KMS-11 (cell line): Measurements from ENCODE around the gene NECTIN1.

Source experiments
- H2AFZ ChIP-seq: fragments of 200-600 bp; sonication (generic); 2 replicates; pipeline ENCODE4 v1.6.1; 2016; ENCODE audit warnings: antibody characterized with exemption, mixed run types, low read depth
- H3K27ac ChIP-seq: fragments of 200-600 bp; sonication (generic); 2 replicates; pipeline ENCODE4 v1.6.1; 2016; ENCODE audit warnings: mild to moderate bottlenecking, mixed run types
- H3K27me3 ChIP-seq: fragments of 200-600 bp; sonication (generic); 2 replicates; pipeline ENCODE4 v1.6.1; 2017; ENCODE audit warnings: mild to moderate bottlenecking, low read depth, mixed run types, moderate library complexity; ENCODE audit not compliant: insufficient read depth
- H3K36me3 ChIP-seq: fragments of 200-600 bp; sonication (generic); 2 replicates; pipeline ENCODE4 v1.6.1; 2017; ENCODE audit warnings: mild to moderate bottlenecking, mixed run types; ENCODE audit not compliant: insufficient read depth
- H3K4me1 ChIP-seq: fragments of 200-600 bp; sonication (generic); 2 replicates; pipeline ENCODE4 v1.6.1; 2016; ENCODE audit warnings: mild to moderate bottlenecking, low read depth, mixed run types; ENCODE audit not compliant: poor library complexity, severe bottlenecking
- H3K4me2 ChIP-seq: fragments of 200-600 bp; sonication (generic); 2 replicates; pipeline ENCODE4 v1.7.0; 2016; ENCODE audit warnings: mild to moderate bottlenecking, mixed run types
- H3K4me3 ChIP-seq: fragments of 200-600 bp; sonication (generic); IDR thresholded peaks from 2 replicates; pipeline ENCODE4 v1.6.1; 2017; ENCODE audit warnings: low read depth, low read length, mixed read lengths; ENCODE audit not compliant: insufficient read depth
- H3K79me2 ChIP-seq: fragments of 200-600 bp; sonication (generic); 2 replicates; pipeline ENCODE4 v1.6.1; 2016; ENCODE audit warnings: low read depth, mixed run types; ENCODE audit not compliant: insufficient read depth
- H3K9ac ChIP-seq: fragments of 200-600 bp; sonication (generic); 2 replicates; pipeline ENCODE4 v1.6.1; 2016; ENCODE audit warnings: mild to moderate bottlenecking, mixed run types
- H4K20me1 ChIP-seq: fragments of 200-600 bp; sonication (generic); 2 replicates; pipeline ENCODE4 v1.6.1; 2016; ENCODE audit warnings: mild to moderate bottlenecking, mixed run types; ENCODE audit not compliant: insufficient read depth
- CTCF ChIP-seq: fragments of 200-600 bp; sonication (generic); conservative IDR thresholded peaks from 2 replicates; pipeline ENCODE4 v1.6.1; 2017; ENCODE audit warnings: low read depth, mild to moderate bottlenecking, antibody characterized with exemption, low read length, moderate library complexity, mixed read lengths

Gene NECTIN1

GRCh38 chr11:119635776-119636175 lies 93.2 kb downstream of the NECTIN1 start:
- H3K4me1 ChIP-seq, result no peaks in the 10 kb centered on the region
- no peak overlapping the region for H3K27ac ChIP-seq
- H3K79me2 ChIP-seq, result no peaks in the 10 kb centered on the region
- no peaks in the 10 kb centered on the region for H3K27me3 ChIP-seq
- no peaks in the 10 kb centered on the region for H4K20me1 ChIP-seq
- H3K36me3 ChIP-seq, result no peaks in the 10 kb centered on the region
- H3K4me3 ChIP-seq, result no peak overlapping the region
- H3K4me2 ChIP-seq, result no peak overlapping the region
- H2AFZ ChIP-seq, result no peak overlapping the region
- no peak for TF ChIP-seq CTCF
- H3K9ac ChIP-seq, result no peak overlapping the region

DNA sequence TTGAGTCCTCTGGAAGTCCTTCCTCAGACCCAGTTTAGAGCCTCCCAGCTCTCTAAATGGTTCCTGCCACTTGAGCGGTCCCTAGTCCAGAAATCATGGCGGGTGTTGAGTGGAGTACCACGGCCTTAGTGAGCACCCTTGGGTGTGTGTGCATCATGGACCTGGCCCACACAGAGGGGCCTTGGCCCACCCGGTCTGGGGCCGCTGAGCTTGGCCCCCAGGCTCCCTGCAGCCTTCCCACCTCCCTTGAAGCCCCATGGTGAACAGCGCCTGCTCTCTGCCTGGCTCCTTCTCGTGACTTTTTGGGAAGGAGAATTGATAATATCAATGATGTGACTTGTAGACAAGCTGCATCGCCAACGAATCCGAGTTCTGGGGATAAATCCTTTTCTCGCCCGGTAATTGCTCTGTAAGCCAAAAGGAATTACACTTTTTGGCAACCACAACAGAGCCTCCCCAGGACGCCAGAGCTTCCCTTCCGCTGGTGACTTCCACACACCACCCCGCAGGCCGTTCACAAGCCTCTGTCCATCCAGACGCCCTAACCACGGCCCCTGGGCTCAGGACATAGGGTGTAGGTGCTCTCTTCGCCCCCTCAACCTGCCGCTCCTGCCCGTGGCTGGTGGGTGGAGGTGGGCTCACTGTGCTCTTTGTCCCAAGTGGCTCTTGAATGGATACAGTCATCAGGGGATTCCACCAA lies 93.8 kb downstream of the NECTIN1 start:
- Histone ChIP-seq H3K4me1 (no peaks in the 10 kb centered on the region), H4K20me1 (no peaks in the 10 kb centered on the region), H3K79me2 (no peaks in the 10 kb centered on the region), H3K4me2 (no peak overlapping the region), H3K4me3 (no peak overlapping the region), H2AFZ (no peak overlapping the region), H3K36me3 (no peaks in the 10 kb centered on the region), H3K9ac (no peak overlapping the region), H3K27ac (no peak overlapping the region), H3K27me3 (no peaks in the 10 kb centered on the region)
- TF ChIP-seq CTCF, result no peak

- TF ChIP-seq CTCF, result no peak
- Histone ChIP-seq H3K79me2 (no peaks in the 10 kb centered on the region), H3K4me3 (no peak overlapping the region), H3K36me3 (no peaks in the 10 kb centered on the region), H3K27ac (no peak overlapping the region), H3K9ac (no peak overlapping the region), H3K4me2 (no peak overlapping the region), H4K20me1 (no peaks in the 10 kb centered on the region), H2AFZ (no peak overlapping the region), H3K27me3 (no peaks in the 10 kb centered on the region), H3K4me1 (no peaks in the 10 kb centered on the region)
Measured at GRCh38 chr11:119634301-119634700, 94.7 kb downstream of the NECTIN1 start.

DNA sequence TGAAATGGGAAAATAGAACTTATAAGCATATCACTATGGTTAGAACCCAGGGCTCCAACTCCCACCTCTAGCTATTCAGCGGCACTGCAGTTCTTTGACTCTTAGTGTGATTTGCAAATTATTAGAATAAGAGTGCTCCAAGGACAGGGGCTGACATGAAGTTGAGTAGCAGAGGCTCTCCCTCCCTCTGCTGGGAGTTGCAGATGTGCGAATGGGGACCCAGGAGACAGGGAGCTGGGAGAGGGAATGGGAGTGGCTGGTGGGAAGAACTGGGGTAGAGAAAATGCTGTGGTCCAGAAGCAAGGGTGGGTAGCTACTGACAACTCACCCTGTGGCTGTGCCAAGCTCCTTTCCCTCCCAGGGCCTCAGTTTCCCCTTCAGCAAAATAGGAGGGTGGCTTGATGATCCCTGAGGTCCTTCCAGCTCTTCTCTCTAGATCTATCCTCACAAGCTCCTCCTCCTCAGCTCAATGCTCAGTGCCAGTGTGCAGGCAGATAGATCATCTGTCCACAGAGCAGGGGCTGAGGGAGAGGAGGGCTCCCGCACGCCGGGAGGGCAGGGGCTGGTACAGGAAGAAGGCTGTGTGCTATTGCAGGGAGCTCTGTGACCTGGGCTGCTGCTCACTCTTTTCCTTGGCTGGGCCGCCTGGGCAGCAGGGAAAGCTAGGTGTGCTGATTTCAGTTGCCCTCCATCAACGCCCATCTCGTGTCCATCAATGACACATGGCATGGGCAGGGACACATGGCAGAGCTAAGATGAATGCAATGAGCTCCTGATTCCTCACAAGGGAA lies 99.0 kb downstream of the NECTIN1 start:
- H3K4me1 ChIP-seq, result no peaks in the 10 kb centered on the region

More for the DNA sequence above, 99.0 kb downstream of the NECTIN1 start:
- TF ChIP-seq CTCF, result no peak
- Histone ChIP-seq H3K36me3 (no peaks in the 10 kb centered on the region), H3K27ac (no peak overlapping the region), H3K4me2 (no peak overlapping the region), H3K79me2 (no peaks in the 10 kb centered on the region), H3K27me3 (no peaks in the 10 kb centered on the region; the same call in 1 of the 2 replicates), H2AFZ (no peak overlapping the region), H3K9ac (no peak overlapping the region), H4K20me1 (no peaks in the 10 kb centered on the region), H3K4me3 (no peak overlapping the region)
